ENCODE measurements around the gene MCRIP2. TPM values are rescaled to one million over a fixed set of nuclear protein-coding genes. Genes with fewer than 3 reads are reported as not detected.

Gene MCRIP2
- total and polyA plus RNA-seq, 9 of the 15 experiments (the other 6 are each of a cell fraction or from before 2014, with no cell fraction given) = 0.80 to 120 (median 35.2) TPM

DNA sequence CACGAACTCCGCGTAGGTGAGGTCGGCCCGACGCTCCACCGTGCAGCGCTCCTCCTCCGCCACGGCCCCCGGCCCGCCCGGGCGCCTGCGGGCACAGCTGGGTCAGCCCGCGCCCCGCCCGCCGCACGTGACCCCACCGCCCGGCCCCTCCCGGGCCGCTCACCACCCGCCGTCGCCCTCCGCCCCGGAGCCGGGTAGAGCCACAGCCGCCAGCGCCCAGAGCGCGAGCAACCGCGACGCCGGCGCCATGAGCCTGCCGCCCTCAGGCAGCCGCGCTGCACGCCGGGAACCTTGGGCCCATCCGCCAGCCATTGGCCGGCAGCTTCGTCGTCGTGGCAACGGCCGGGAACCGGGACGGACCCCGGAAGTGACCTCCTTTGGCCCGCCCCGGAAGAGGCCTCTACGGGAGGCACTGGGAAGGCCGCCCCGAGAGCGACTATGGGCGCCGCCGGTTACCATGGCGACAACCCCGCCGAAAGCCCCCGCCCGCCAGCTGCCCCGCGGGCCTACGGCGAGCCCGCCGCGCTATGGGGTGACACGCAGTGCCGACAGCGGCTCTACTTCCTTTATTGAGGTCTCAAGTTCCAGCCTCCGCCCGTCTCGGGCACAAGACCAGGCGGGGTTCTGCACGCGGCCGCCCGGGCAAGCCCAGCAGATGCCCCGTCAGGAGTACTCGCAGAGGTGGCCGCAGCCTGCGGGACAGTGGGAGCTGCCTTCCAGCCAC is 42.6 kb downstream of the MCRIP2 start, which contains the start of gene JMJD8 (continued):
- TF ChIP-seq SP2 (IDR thresholded peaks at IDR 0.05; ENCODE audit: extremely low read depth, low read depth, low read length, poor library complexity, severe bottlenecking) (peak; percentile 54), ZNF766 (CRISPR knock-in tag; conservative IDR thresholded peaks at IDR 0.05) (0 out of 2 replicates have a peak, but pooled peaks have one; percentile 55), POLR2A (conservative IDR thresholded peaks at IDR 0.05) (peak; percentile 59; the same call in 1 of the 2 replicates), MTA2 (IDR thresholded peaks at IDR 0.05; ENCODE audit: low read depth) (no peak), FOSL1 (tag; conservative IDR thresholded peaks at IDR 0.05) (no peak), ZNF778 (CRISPR knock-in tag; IDR thresholded peaks at IDR 0.05) (no peak), PHF21A (IDR thresholded peaks at IDR 0.05; ENCODE audit: borderline replicate concordance, low read depth) (no peak), ZNF274 (IDR thresholded peaks at IDR 0.05; ENCODE audit: borderline replicate concordance, low read depth, low read length) (no peak), SAFB (IDR thresholded peaks at IDR 0.05; ENCODE audit: borderline replicate concordance, low read depth, low read length) (no peak), COPS2 (conservative IDR thresholded peaks at IDR 0.05) (no peak), CHAMP1 (IDR thresholded peaks at IDR 0.05) (no peak), POLR2H (tag; IDR thresholded peaks at IDR 0.05; ENCODE audit: low read depth) (peak; percentile 67; the same call in 1 of the 2 replicates), MLX (CRISPR knock-in tag; conservative IDR thresholded peaks at IDR 0.05) (no peak), NCOA6 (IDR thresholded peaks at IDR 0.05) (no peak), ZNF311 (CRISPR knock-in tag; IDR thresholded peaks at IDR 0.05) (no peak), ELF1 (tag; IDR thresholded peaks at IDR 0.05) (peak; percentile 93), SAFB2 (IDR thresholded peaks at IDR 0.05; ENCODE audit: borderline replicate concordance, low read depth, low read length, severe bottlenecking) (no peak), ESRRB (CRISPR knock-in tag; IDR thresholded peaks at IDR 0.05; ENCODE audit: borderline replicate concordance) (no peak)
- TF ChIP-seq, protein P1, sequence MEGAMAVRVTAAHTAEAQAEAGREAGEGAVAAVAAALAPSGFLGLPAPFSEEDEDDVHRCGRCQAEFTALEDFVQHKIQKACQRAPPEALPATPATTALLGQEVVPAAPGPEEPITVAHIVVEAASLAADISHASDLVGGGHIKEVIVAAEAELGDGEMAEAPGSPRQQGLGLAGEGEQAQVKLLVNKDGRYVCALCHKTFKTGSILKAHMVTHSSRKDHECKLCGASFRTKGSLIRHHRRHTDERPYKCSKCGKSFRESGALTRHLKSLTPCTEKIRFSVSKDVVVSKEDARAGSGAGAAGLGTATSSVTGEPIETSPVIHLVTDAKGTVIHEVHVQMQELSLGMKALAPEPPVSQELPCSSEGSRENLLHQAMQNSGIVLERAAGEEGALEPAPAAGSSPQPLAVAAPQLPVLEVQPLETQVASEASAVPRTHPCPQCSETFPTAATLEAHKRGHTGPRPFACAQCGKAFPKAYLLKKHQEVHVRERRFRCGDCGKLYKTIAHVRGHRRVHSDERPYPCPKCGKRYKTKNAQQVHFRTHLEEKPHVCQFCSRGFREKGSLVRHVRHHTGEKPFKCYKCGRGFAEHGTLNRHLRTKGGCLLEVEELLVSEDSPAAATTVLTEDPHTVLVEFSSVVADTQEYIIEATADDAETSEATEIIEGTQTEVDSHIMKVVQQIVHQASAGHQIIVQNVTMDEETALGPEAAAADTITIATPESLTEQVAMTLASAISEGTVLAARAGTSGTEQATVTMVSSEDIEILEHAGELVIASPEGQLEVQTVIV (CRISPR knock-in tag; IDR thresholded peaks at IDR 0.05; ENCODE audit: borderline replicate concordance) = no peak
- TF ChIP-seq, protein P2, sequence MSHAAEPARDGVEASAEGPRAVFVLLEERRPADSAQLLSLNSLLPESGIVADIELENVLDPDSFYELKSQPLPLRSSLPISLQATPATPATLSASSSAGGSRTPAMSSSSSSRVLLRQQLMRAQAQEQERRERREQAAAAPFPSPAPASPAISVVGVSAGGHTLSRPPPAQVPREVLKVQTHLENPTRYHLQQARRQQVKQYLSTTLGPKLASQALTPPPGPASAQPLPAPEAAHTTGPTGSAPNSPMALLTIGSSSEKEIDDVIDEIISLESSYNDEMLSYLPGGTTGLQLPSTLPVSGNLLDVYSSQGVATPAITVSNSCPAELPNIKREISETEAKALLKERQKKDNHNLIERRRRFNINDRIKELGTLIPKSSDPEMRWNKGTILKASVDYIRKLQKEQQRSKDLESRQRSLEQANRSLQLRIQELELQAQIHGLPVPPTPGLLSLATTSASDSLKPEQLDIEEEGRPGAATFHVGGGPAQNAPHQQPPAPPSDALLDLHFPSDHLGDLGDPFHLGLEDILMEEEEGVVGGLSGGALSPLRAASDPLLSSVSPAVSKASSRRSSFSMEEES (CRISPR knock-in tag; IDR thresholded peaks at IDR 0.05) = no peak
